WTC11 (cell line): Measurements from ENCODE around the gene SLC12A6. TPM values are rescaled to one million over a fixed set of nuclear protein-coding genes. Genes with fewer than 3 reads are reported as not detected.

Experiments used
- ATF2 ChIP-seq: sonication (generic); formaldehyde crosslinking; IDR thresholded peaks from 2 replicates; pipeline ENCODE4 v1.8.1; 2022; ENCODE audit warnings: low read depth, missing genetic modification reagents, borderline replicate concordance
- EMX1 ChIP-seq: fragments of 250-450 bp; sonication (Bioruptor Pico); IDR thresholded peaks from 2 replicates; pipeline ENCODE4 v1.8.0; 2021; ENCODE audit warnings: mild to moderate bottlenecking
- FOXP1 ChIP-seq: sonication (generic); formaldehyde crosslinking; IDR thresholded peaks from 2 replicates; pipeline ENCODE4 v1.8.0; 2022; ENCODE audit warnings: missing genetic modification reagents, mild to moderate bottlenecking, moderate library complexity, borderline replicate concordance
- MYBL2 ChIP-seq: sonication (generic); formaldehyde crosslinking; IDR thresholded peaks from 2 replicates; pipeline ENCODE4 v1.8.1; 2023; ENCODE audit warnings: mild to moderate bottlenecking, moderate library complexity, missing genetic modification reagents
- NR1H2 ChIP-seq: sonication (generic); formaldehyde crosslinking; IDR thresholded peaks from 2 replicates; pipeline ENCODE4 v1.9.0; 2021; ENCODE audit warnings: mild to moderate bottlenecking, moderate library complexity, missing genetic modification reagents
- PRDM15 ChIP-seq: sonication (generic); formaldehyde crosslinking; IDR thresholded peaks from 2 replicates; pipeline ENCODE4 v1.8.0; 2022; ENCODE audit warnings: missing genetic modification reagents
- SMAD3 ChIP-seq: sonication (generic); formaldehyde crosslinking; IDR thresholded peaks from 2 replicates; pipeline ENCODE4 v1.8.0; 2022; ENCODE audit warnings: missing genetic modification reagents, mild to moderate bottlenecking, borderline replicate concordance
- TEAD1 ChIP-seq: sonication (generic); formaldehyde crosslinking; IDR thresholded peaks from 2 replicates; pipeline ENCODE4 v1.8.0; 2022; ENCODE audit warnings: mild to moderate bottlenecking, missing genetic modification reagents
- ZNF121 ChIP-seq: sonication (generic); formaldehyde crosslinking; IDR thresholded peaks from 2 replicates; pipeline ENCODE4 v1.8.0; 2023; ENCODE audit warnings: missing genetic modification reagents
- ZNF317 ChIP-seq: sonication (generic); formaldehyde crosslinking; IDR thresholded peaks from 2 replicates; pipeline ENCODE4 v1.8.1; 2023; ENCODE audit warnings: low read depth, mild to moderate bottlenecking, moderate library complexity, missing genetic modification reagents, borderline replicate concordance
- ZNF512 ChIP-seq: sonication (generic); formaldehyde crosslinking; IDR thresholded peaks from 2 replicates; pipeline ENCODE4 v1.8.1; 2022; ENCODE audit warnings: missing genetic modification reagents, borderline replicate concordance
- ZSCAN18 ChIP-seq: fragments of 250-450 bp; sonication (Bioruptor Pico); IDR thresholded peaks from 2 replicates; pipeline ENCODE4 v2.1.2; 2022; ENCODE audit warnings: mild to moderate bottlenecking, moderate library complexity
- total RNA-seq: library from RNA; stranded (reverse); gene quantifications from 3 replicates; pipeline ENCODE4 v1.2.3, GENCODE V29; 2021
- TF ChIP-seq, protein P1 (sequence below): fragments of 250-450 bp; sonication (Bioruptor Pico); IDR thresholded peaks from 2 replicates; pipeline ENCODE4 v1.9.0; 2021; ENCODE audit warnings: mild to moderate bottlenecking, borderline replicate concordance

Gene SLC12A6
- total RNA-seq, 1 experiment from 2014 or later: 16.2 TPM

DNA sequence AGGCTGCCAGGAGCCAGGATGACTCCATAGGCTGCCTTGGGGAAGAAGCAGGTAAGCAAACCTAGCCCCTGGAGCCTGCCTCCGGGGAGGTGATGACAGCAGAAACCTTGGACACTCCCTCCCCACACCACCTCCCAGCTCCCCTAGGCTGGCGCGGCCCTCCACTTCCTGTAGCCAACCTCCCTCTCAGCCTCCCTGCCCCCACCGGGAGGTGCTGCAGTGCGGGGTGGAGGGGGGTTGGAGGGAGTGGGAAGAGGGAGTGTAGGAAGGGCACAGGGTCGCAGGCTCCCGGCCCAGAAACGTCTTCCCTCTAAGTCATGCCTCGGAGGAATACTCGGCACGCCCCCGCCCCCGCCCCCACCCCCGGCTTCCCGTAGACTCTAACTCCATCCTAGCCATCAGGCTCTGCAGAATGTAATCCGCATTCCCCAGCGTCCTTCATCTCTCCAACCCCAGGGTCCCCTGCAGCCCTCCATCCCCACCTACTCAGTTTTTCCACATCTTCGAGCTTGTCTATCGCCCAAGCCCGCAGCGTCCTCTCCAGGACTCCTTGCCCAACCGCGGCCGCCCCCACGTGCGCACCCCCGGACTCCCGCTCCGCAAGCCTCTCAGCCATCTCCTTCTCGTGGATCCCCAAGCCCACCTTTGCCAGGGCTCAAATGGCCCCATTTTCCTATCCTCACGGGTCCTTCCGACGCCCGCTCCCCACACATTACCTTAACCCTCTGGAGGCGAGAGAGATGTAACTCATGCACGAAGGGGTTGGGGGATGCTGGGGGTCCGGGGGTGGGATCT, 28.9 kb upstream of the SLC12A6 start (continued):
- TF ChIP-seq ZNF317 (CRISPR knock-in tag) (no peak), ZNF512 (no peak), MYBL2 (CRISPR knock-in tag) (peak; percentile 19; the same call in 1 of the 2 replicates), TEAD1 (CRISPR knock-in tag) (peak; percentile 52; the same call in 1 of the 2 replicates), NR1H2 (no peak), FOXP1 (0 out of 2 replicates have a peak, but pooled peaks have one; percentile 41), ZSCAN18 (CRISPR knock-in tag) (no peak), EMX1 (CRISPR knock-in tag) (no peak), PRDM15 (CRISPR knock-in tag) (peak; percentile 76), ZNF121 (CRISPR knock-in tag) (no peak), SMAD3 (CRISPR knock-in tag) (no peak), ATF2 (no peak)
- TF ChIP-seq, protein P1, sequence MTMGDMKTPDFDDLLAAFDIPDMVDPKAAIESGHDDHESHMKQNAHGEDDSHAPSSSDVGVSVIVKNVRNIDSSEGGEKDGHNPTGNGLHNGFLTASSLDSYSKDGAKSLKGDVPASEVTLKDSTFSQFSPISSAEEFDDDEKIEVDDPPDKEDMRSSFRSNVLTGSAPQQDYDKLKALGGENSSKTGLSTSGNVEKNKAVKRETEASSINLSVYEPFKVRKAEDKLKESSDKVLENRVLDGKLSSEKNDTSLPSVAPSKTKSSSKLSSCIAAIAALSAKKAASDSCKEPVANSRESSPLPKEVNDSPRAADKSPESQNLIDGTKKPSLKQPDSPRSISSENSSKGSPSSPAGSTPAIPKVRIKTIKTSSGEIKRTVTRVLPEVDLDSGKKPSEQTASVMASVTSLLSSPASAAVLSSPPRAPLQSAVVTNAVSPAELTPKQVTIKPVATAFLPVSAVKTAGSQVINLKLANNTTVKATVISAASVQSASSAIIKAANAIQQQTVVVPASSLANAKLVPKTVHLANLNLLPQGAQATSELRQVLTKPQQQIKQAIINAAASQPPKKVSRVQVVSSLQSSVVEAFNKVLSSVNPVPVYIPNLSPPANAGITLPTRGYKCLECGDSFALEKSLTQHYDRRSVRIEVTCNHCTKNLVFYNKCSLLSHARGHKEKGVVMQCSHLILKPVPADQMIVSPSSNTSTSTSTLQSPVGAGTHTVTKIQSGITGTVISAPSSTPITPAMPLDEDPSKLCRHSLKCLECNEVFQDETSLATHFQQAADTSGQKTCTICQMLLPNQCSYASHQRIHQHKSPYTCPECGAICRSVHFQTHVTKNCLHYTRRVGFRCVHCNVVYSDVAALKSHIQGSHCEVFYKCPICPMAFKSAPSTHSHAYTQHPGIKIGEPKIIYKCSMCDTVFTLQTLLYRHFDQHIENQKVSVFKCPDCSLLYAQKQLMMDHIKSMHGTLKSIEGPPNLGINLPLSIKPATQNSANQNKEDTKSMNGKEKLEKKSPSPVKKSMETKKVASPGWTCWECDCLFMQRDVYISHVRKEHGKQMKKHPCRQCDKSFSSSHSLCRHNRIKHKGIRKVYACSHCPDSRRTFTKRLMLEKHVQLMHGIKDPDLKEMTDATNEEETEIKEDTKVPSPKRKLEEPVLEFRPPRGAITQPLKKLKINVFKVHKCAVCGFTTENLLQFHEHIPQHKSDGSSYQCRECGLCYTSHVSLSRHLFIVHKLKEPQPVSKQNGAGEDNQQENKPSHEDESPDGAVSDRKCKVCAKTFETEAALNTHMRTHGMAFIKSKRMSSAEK (CRISPR knock-in tag): no peak
